Measurements from ENCODE around the gene SGPP2.
"Not testable (repeated sequence)": the region's sequence is repeated elsewhere in the genome, so short reads cannot be mapped to it uniquely, and the experiment has no call there.

Gene SGPP2

DNA sequence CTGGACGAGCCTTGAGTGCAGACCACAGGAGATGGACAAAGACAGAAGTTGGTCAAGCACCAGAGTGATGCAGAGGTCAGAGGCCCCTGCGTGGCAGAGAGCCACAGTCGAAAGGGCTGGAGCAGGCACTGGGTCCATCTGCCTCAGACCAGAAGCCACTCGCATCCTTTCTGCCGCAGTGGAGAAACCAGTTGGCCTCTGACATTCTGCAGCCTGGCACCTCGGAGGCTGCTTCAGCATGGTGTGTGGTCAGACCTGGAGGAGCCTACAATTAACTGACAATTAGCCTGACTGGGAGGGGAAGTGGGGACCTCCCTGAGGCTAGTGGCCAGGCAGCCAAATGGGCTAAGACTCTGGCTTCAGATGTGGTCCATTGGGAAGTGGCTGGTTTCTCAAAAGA is 111.1 kb downstream of the SGPP2 start:
- no peak for DNase-seq

DNA sequence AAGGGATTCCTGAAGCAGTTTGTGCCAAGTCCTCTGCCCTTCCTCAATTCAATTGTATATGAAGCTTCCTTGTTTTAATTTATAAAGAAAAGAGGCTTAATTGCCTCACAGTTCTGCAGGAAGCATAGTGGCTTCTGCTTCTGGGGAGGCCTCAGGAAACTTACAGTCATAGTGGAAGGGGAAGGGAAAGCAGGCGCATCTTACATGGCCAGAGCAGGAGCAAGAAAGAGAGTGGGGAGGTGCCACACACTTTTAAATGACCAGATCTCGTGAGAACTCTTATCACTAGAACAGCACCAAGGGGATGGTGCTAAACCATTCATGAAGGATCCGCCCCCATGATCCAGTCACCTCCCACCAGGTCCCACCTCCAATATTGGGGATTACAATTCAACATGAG is 114.2 kb downstream of the SGPP2 start:
- DNase-seq = no peak

- DNase-seq = no peak
Observed at GRCh38 chr2:222544661-222545060, 120.3 kb downstream of the SGPP2 start.

- DNase-seq = no peak
Observed at GRCh38 chr2:222545823-222546795, 121.8 kb downstream of the SGPP2 start.

DNA sequence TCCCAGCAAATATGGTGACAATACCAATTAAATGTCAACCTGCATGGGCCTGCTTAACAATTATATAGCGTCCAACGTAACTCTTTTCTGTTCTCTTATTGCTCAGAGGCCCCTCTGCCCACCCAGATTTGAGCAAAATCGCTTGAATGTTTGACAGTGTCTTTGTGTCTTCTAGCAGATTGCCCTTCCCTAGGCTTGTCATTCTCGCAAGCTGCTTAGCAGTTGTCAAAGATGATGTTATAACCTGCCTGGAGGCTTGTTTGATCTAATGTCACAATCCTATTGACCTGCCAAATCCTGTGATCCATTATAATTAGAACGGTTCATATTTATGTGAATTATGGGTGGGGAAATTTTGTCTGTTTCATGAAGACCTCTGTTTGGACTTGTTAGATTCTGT is 122.7 kb downstream of the SGPP2 start:
- no peak for DNase-seq

- DNase-seq = no peak
Observed at GRCh38 chr2:222548992-222549391, 124.6 kb downstream of the SGPP2 start.

DNA sequence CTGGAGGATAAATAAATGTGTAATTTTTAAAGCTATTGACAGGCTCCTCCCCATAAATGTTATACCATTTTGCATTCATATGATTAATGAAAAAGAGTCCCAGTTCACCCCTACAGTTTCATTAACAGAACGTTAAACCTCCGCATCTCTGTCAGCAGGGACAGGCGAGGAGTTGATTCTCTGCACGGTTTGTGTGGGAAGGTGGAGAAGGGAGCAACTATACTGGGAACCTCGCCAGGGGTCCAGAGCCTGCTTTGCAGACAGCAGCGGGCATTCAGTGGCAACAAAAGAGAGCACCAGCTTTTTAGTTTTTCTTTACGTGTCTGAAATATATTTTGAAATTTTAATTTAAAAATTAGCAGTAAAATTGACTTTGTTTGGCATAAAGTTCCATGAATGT is 130.2 kb downstream of the SGPP2 start:
- no peak for DNase-seq

- no peak for DNase-seq
Observed at GRCh38 chr2:222561151-222561550, 136.8 kb downstream of the SGPP2 start.

DNA sequence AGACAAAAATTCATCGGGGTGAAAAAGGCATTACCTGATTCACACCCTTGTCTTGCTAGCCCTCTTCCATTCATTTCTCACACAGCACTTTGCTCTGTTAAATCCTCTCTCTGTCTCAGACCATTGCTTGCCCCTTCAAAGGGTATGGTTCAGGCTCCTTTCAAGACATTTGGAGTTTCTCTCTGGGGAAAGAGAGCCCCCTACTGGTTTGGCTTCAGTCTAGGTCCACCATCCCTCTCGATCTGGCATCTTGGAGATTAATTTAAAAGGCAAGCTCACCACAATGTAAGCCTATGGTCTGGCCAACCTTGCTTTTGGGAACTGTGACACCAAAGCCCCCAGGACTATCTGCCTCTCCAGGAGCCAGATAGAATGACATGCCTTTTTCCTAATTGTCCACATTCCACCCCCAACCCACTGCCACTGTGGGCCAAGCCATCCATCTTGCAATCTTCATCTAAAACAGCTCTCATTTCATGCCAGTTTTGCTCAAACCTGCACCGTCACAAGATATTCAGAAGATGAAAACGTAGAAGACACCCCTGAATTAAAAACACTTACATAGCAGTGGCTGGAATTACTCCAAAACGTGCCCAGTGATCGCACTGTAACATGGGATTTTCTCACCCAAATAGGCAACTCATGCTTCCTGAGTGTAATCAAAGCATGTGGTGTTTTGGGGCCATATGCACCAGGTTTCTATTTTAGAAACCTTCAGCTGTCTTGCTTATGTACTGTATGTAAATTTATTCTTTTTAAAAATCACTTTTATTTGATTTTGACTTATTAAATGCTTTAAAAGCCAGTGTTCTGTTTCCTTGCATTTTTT is 137.7 kb downstream of the SGPP2 start:
- DNase-seq = peak; percentile 25

DNA sequence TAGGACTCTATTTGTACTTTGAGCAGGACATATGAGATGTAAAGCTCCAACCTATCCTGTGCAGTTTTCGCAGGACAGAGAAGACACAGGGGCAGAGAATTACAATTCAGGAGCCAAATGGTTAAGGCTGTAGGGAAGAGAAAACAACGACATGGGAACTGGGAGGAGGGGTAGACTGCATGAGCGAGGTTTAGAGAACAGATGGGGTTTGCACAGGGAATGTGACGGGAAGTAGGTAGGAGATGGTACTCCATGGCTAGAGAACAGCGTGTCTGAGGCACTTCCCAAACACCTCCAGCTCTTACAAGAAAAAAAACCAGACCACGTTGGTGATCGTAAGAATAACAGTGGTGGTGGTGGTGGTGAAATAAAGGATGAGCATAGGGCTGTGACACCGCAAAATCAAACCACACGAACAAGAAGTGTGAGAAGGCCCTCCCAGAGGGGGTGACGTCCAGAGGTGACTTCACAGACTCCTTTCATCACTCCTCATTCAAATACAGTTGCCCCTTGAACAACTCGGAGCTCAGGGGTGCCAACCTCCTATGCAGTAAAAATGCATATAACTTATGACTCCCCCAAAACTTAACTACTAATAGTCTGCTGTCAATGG is 138.9 kb downstream of the SGPP2 start:
- DNase-seq = no peak

DNA sequence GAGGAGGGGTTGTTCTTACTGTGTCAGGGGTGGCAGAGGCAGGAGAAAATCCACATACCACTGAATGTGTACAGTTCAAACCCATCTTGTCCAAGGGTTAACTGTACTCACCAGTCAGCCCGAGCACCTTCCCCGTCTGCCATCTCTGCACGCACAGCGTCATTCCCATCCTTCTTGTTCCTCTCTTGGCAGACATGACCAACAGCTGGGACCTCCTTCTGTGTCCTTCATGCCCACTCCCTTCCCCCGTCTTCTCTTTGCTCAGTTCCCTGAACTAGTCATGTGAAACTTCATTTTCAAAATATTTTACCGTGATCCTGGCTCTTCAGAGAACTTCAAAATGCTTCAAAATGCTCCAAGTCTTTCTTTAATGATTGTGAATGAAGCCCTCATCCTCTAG is 139.6 kb downstream of the SGPP2 start:
- DNase-seq = no peak

DNA sequence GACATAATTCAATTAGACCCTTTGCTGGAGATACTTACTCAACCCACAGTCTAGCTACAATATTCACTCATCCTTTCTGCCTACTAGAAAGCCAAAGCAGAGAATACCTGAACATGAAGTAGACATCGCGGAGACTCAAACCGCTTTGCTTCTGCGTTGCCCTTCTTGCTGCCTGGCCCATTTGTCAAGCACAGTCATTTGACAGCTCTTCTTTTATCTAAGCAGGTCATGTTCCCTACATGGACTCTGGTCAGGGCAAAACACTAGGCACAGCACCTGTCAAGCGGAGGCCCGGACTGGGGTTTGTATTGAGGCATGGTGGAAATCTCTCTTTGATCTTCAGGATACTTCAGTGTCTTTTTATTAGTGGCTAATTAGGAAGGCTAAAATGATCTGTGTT is 141.9 kb downstream of the SGPP2 start:
- no peak for DNase-seq

GRCh38 chr2:222568865-222569264 is 144.5 kb downstream of the SGPP2 start:
- DNase-seq = peak; percentile 88

DNA sequence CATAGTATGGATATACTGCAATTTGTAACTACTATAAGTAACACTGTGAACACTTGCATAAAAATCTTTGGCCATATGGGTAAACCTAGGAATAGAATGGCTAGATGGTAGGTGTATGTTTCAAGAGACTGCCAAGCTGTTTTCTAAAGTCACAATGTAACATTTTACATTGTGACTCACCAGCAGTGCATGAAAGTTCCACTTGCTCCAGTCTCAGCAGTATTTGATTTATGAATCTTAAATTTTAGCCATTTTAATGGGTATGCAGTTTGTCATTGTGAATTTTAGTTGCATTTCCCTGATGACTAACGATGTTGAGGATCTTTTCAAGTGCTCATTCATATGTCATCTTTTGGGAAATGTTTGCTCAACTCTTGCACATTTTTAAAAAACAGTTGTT is 145.5 kb downstream of the SGPP2 start:
- DNase-seq = no peak

- DNase-seq = no peak
Observed at GRCh38 chr2:222572264-222572721, 147.9 kb downstream of the SGPP2 start.

- DNase-seq = no peak
Observed at GRCh38 chr2:222572751-222573174, 148.4 kb downstream of the SGPP2 start.

GRCh38 chr2:222575618-222576017 is 151.3 kb downstream of the SGPP2 start:
- no peak for DNase-seq

- DNase-seq = no peak
Observed at GRCh38 chr2:222576171-222577081, 152.1 kb downstream of the SGPP2 start.

DNA sequence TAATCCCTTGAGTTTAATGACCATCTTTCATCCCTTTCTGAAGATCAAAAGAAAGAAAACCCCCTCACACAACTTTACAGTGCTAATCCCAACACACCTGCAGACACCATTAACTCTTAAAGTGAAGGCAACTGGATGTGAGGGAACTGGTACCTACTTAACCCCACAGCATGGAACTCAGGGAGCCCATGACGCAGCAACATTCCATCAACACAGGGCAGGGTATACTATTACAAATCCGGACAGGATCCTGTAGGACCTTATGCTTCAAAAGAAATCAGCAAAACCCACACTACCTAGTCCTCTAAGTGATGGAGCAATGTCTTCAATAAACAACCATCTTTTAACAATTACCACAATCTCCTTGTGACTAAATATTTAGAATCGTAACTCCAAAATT is 153.0 kb downstream of the SGPP2 start:
- no peak for DNase-seq

DNA sequence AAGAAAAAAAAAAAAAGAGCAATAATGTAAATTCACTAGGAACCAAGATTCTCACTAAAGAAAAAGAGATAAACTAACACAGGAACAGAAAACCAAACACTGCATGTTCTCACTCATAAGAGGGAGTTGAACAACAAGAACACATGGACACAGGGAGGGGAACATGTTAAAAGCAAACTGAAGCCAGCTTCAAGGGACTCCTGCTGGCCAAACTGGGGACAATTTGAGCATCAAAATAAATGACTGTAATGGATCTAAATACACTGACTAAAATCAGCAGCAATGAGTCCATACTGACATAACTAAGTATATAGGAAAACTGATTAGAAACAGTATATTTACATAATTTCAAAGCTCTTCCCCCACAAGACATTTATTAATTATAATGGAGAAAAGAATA is 158.6 kb downstream of the SGPP2 start:
- no peak for DNase-seq

DNA sequence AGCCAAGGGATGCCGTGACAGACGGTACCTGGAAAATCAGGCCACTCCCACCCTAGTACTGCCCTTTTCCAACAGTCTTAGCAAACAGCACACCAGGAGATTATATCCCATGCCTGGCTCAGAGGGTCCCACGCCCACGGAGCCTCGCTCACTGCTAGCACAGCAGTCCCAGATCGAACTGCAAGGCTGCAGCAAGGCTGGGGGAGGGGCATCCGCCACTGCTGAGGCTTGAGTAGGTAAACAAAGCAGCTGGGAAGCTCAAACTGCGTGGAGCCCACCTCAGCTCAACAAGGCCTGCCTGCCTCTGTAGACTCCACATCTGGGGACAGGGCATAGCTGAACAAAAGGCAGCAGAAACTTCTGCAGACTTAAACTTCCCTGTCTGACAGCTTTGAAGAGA is 160.2 kb downstream of the SGPP2 start:
- not testable (repeated sequence) for DNase-seq

GRCh38 chr2:222591661-222592060 is 167.3 kb downstream of the SGPP2 start:
- DNase-seq = no peak
